ENCODE measurements around the gene PCDHB15. TPM values are rescaled to one million over a fixed set of nuclear protein-coding genes. Genes with fewer than 3 reads are reported as not detected.

The PCDHB15 gene
- polyA plus RNA-seq, 1 experiment = 0.93 TPM

DNA sequence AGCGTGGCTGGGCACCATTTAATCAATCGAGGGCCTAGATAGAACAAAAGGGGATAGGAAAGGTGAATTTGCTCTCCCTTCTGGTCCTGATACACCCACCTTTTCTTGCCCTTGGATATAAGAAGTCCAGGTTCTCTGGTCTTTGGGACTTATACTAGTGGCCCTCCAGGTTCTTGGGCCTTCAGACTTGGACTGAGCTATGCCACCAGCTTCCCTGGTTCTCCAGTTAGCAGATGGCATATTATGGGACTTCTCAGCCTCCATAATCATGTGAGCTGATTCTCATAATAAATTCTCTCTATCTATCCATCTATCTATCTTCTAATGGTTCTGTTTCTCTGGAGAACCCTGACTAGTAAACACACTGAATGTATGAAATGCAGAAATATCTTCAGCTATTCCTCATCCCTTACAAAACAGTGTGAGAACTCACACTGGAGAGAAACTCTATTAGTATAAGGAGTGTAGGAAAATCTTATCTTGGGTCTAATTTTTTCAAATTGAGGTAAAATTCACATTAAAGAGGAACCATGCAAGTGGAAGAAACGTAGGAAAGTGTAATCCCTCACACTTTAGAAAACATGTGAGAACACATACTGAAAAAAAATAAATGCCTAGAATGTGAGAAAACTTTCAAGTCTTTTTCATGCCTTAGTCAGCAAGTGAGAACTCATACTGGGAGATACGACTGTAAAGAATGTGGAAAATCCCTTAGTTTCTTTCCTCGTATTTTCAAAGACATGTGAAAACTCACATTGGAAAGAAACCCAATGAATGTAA, 15.5 kb downstream of the PCDHB15 start:
- POLR2A ChIA-PET = no interaction called here
- peaks cover 29% of the 10 kb centered on the region for H3K9me3 ChIP-seq (ENCODE audit: control insufficient read depth, insufficient read depth, low read length)

DNA sequence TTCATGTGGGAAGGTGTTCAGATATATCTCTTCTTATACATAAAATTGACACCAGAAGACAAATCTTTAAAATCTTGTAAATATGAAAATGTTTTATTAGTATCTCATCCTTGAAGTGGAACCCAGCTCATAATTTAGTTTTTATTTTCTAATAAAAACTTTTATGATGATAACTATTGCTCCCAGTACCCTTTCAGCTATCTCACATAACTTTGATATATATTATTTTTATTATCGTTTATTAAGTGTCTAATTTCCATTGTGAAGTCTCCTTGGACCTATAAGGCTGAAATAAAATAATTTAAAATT, 16.0 kb downstream of the PCDHB15 start:
- peaks cover 32% of the 10 kb centered on the region for H3K9me3 ChIP-seq (ENCODE audit: control insufficient read depth, insufficient read depth, low read length)
- ChIA-PET CTCF (no interaction called here), POLR2A (no interaction called here)
- H3K27ac ChIP-seq (ENCODE audit: low read depth, low read length) = no peak overlapping the region
- no peak overlapping the region for H3K4me3 ChIP-seq (ENCODE audit: low read depth, low read length)
- TF ChIP-seq CTCF (IDR thresholded peaks at IDR 0.05; ENCODE audit: low read depth, low read length) = no peak
- no peaks in the 10 kb centered on the region for H3K27me3 ChIP-seq (ENCODE audit: control insufficient read depth, insufficient read depth, low read length)
- DNase-seq (ENCODE audit: low read depth, low spot score) = no peak

More for the DNA sequence above, 15.5 kb downstream of the PCDHB15 start:
- TF ChIP-seq CTCF (IDR thresholded peaks at IDR 0.05; ENCODE audit: low read depth, low read length) = no peak
- CTCF ChIA-PET = no interaction called here
- DNase-seq (ENCODE audit: low read depth, low spot score) = no peak
- H3K27ac ChIP-seq (ENCODE audit: low read depth, low read length) = no peak overlapping the region
- H3K4me3 ChIP-seq (ENCODE audit: low read depth, low read length) = no peak overlapping the region
- no peaks in the 10 kb centered on the region for H3K27me3 ChIP-seq (ENCODE audit: control insufficient read depth, insufficient read depth, low read length)

GRCh38 chr5:141269195-141269594, 24.0 kb downstream of the PCDHB15 start:
- no peak for DNase-seq (ENCODE audit: low read depth, low spot score)
- Histone ChIP-seq H3K4me3 (ENCODE audit: low read depth, low read length) (no peak overlapping the region), H3K27me3 (ENCODE audit: control insufficient read depth, insufficient read depth, low read length) (no peaks in the 10 kb centered on the region), H3K9me3 (ENCODE audit: control insufficient read depth, insufficient read depth, low read length) (peaks cover 42% of the 10 kb centered on the region), H3K27ac (ENCODE audit: low read depth, low read length) (no peak overlapping the region)
- TF ChIP-seq CTCF (IDR thresholded peaks at IDR 0.05; ENCODE audit: low read depth, low read length) = no peak
- POLR2A ChIA-PET = no interaction called here
- CTCF ChIA-PET = no interaction called here

DNA sequence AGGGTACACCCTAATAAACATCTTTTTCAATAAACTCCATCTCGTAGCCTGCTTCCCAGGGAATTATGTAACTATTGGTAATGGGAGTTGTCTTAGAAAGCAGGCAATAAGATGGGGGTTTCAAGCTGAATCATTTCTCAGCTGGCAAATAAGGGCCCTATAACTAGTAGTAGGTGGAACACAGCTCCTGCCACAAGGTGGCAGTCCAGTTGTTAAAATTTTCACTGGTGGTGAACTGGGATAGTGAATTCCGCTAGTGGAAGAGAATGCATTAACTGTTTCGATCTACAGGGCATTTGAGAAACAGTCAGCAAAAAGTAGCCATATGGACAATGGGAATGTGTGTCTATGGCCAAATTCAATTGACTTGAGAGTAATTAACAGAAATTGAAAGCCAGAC, 27.7 kb downstream of the PCDHB15 start:
- H3K27me3 ChIP-seq (ENCODE audit: control insufficient read depth, insufficient read depth, low read length) = no peaks in the 10 kb centered on the region
- TF ChIP-seq CTCF (IDR thresholded peaks at IDR 0.05; ENCODE audit: low read depth, low read length) = no peak
- CTCF ChIA-PET = interaction anchor here (0.8 kb wide), 1 partner anchor 291 kb away, joined by 3 read pairs; no protein-coding TSS in a partner anchor
- H3K9me3 ChIP-seq (ENCODE audit: control insufficient read depth, insufficient read depth, low read length) = peaks cover 42% of the 10 kb centered on the region
- H3K4me3 ChIP-seq (ENCODE audit: low read depth, low read length) = no peak overlapping the region
- POLR2A ChIA-PET = no interaction called here
- DNase-seq (ENCODE audit: low read depth, low spot score) = no peak
- no peak overlapping the region for H3K27ac ChIP-seq (ENCODE audit: low read depth, low read length)

DNA sequence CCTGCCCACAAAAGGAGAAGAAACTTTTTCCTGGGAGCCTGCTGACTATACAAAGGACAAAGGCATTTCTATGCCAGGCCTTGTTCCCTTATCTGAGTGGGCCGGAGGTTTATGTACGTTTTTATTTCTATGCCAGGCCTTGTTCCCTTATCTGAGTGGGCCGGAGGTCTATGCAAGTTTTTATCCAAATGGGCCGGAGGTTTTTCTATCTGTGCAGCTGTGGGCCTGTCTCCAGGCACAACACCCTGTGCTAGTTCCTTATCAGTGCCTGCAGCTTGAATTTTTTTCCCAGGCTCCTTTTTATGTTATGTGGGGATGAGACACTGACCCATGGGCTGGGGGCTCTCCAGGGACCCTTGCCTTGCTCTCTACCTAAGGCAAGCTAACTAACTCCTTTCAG, 53.2 kb downstream of the PCDHB15 start:
- TF ChIP-seq CTCF (IDR thresholded peaks at IDR 0.05; ENCODE audit: low read depth, low read length) = no peak
- POLR2A ChIA-PET = no interaction called here
- DNase-seq (ENCODE audit: low read depth, low spot score) = no peak
- no peak overlapping the region for H3K27ac ChIP-seq (ENCODE audit: low read depth, low read length)
- no peak overlapping the region for H3K4me3 ChIP-seq (ENCODE audit: low read depth, low read length)
- CTCF ChIA-PET = no interaction called here
- peaks cover 39% of the 10 kb centered on the region for H3K9me3 ChIP-seq (ENCODE audit: control insufficient read depth, insufficient read depth, low read length)
- no peaks in the 10 kb centered on the region for H3K27me3 ChIP-seq (ENCODE audit: control insufficient read depth, insufficient read depth, low read length)

Other genes with a start within 250 kb of the PCDHB15 start
- not detected in 2 replicates for gene PCDHB1, start 194.0 kb upstream of the PCDHB15 start, polyA plus RNA-seq (2011; rRNA removed)
- gene PCDHB2, start 150.8 kb upstream of the PCDHB15 start, polyA plus RNA-seq (2011; rRNA removed) = 0.86 and 1.1 TPM in 2 replicates
- gene PCDHB3, start 144.9 kb upstream of the PCDHB15 start, polyA plus RNA-seq (2011; rRNA removed) = 0.12 and 0.15 TPM in 2 replicates
- 0.04 and 0.06 TPM in 2 replicates for gene PCDHB4, start 123.6 kb upstream of the PCDHB15 start, polyA plus RNA-seq (2011; rRNA removed)
- gene PCDHB5, start 110.2 kb upstream of the PCDHB15 start, polyA plus RNA-seq (2011; rRNA removed) = 0.68 and 0.72 TPM in 2 replicates
- 0.21 TPM in 2 replicates for gene PCDHB6, start 95.3 kb upstream of the PCDHB15 start, polyA plus RNA-seq (2011; rRNA removed)
- gene PCDHB7, start 72.8 kb upstream of the PCDHB15 start, polyA plus RNA-seq (2011; rRNA removed) = 0.61 and 0.62 TPM in 2 replicates
- gene PCDHB8, start 67.6 kb upstream of the PCDHB15 start, polyA plus RNA-seq (2011; rRNA removed) = 0.20 and 0.25 TPM in 2 replicates
- 0.45 and 0.66 TPM in 2 replicates for gene PCDHB16, start 63.0 kb upstream of the PCDHB15 start, polyA plus RNA-seq (2011; rRNA removed)
- gene PCDHB9, start 58.2 kb upstream of the PCDHB15 start, polyA plus RNA-seq (2011; rRNA removed) = 0.22 and 0.45 TPM in 2 replicates
- 0.45 and 0.74 TPM in 2 replicates for gene PCDHB10, start 53.0 kb upstream of the PCDHB15 start, polyA plus RNA-seq (2011; rRNA removed)
- gene PCDHB11, start 45.8 kb upstream of the PCDHB15 start, polyA plus RNA-seq (2011; rRNA removed) = 0.16 and 0.25 TPM in 2 replicates
- 0.32 and 0.40 TPM in 2 replicates for gene PCDHB12, start 36.7 kb upstream of the PCDHB15 start, polyA plus RNA-seq (2011; rRNA removed)
- gene PCDHB13, start 31.5 kb upstream of the PCDHB15 start, polyA plus RNA-seq (2011; rRNA removed) = 0.60 and 0.73 TPM in 2 replicates
- 0.98 and 1.1 TPM in 2 replicates for gene PCDHB14, start 22.1 kb upstream of the PCDHB15 start, polyA plus RNA-seq (2011; rRNA removed)
- not detected in 2 replicates for gene SLC25A2, start 58.7 kb downstream of the PCDHB15 start, polyA plus RNA-seq (2011; rRNA removed)
- 60.3 and 71.0 TPM in 2 replicates for gene TAF7, start 75.4 kb downstream of the PCDHB15 start, polyA plus RNA-seq (2011; rRNA removed)
- 1.9 and 2.2 TPM in 2 replicates for gene PCDHGA1, start 85.1 kb downstream of the PCDHB15 start, polyA plus RNA-seq (2011; rRNA removed)
- 6.1 and 6.3 TPM in 2 replicates for gene PCDHGA2, start 93.4 kb downstream of the PCDHB15 start, polyA plus RNA-seq (2011; rRNA removed)
- gene PCDHGA3, start 98.4 kb downstream of the PCDHB15 start, polyA plus RNA-seq (2011; rRNA removed) = 0.92 and 1.2 TPM in 2 replicates
- 3.2 TPM in 2 replicates for gene PCDHGB1, start 104.7 kb downstream of the PCDHB15 start, polyA plus RNA-seq (2011; rRNA removed)
- gene PCDHGA4, start 109.6 kb downstream of the PCDHB15 start, polyA plus RNA-seq (2011; rRNA removed) = 6.3 and 7.6 TPM in 2 replicates
- gene PCDHGB2, start 114.6 kb downstream of the PCDHB15 start, polyA plus RNA-seq (2011; rRNA removed) = 4.6 and 4.8 TPM in 2 replicates
- gene PCDHGA5, start 118.8 kb downstream of the PCDHB15 start, polyA plus RNA-seq (2011; rRNA removed) = 1.4 and 1.8 TPM in 2 replicates
- 3.6 and 4.3 TPM in 2 replicates for gene PCDHGB3, start 124.8 kb downstream of the PCDHB15 start, polyA plus RNA-seq (2011; rRNA removed)
- 4.7 and 4.8 TPM in 2 replicates for gene PCDHGA6, start 128.5 kb downstream of the PCDHB15 start, polyA plus RNA-seq (2011; rRNA removed)
- 2.7 TPM in 2 replicates for gene PCDHGA7, start 137.3 kb downstream of the PCDHB15 start, polyA plus RNA-seq (2011; rRNA removed)
- 10.3 and 10.9 TPM in 2 replicates for gene PCDHGB4, start 142.3 kb downstream of the PCDHB15 start, polyA plus RNA-seq (2011; rRNA removed)
- 0.93 and 1.1 TPM in 2 replicates for gene PCDHGA8, start 147.2 kb downstream of the PCDHB15 start, polyA plus RNA-seq (2011; rRNA removed)
- gene PCDHGB5, start 152.6 kb downstream of the PCDHB15 start, polyA plus RNA-seq (2011; rRNA removed) = 12.5 TPM in 2 replicates
- 6.4 and 8.0 TPM in 2 replicates for gene PCDHGA9, start 157.4 kb downstream of the PCDHB15 start, polyA plus RNA-seq (2011; rRNA removed)
- 3.3 and 3.8 TPM in 2 replicates for gene PCDHGB6, start 162.6 kb downstream of the PCDHB15 start, polyA plus RNA-seq (2011; rRNA removed)
- gene PCDHGA10, start 167.6 kb downstream of the PCDHB15 start, polyA plus RNA-seq (2011; rRNA removed) = 9.2 and 11.7 TPM in 2 replicates
- gene PCDHGB7, start 172.3 kb downstream of the PCDHB15 start, polyA plus RNA-seq (2011; rRNA removed) = 16.2 and 17.0 TPM in 2 replicates
- 7.5 and 7.7 TPM in 2 replicates for gene PCDHGA11, start 175.7 kb downstream of the PCDHB15 start, polyA plus RNA-seq (2011; rRNA removed)
- 3.4 and 4.3 TPM in 2 replicates for gene PCDHGA12, start 185.1 kb downstream of the PCDHB15 start, polyA plus RNA-seq (2011; rRNA removed)
- 47.4 and 61.1 TPM in 2 replicates for gene PCDHGC3, start 230.6 kb downstream of the PCDHB15 start, polyA plus RNA-seq (2011; rRNA removed)
- 0.46 and 0.83 TPM in 2 replicates for gene PCDHGC4, start 239.6 kb downstream of the PCDHB15 start, polyA plus RNA-seq (2011; rRNA removed)
- gene PCDHGC5, start 243.7 kb downstream of the PCDHB15 start, polyA plus RNA-seq (2011; rRNA removed) = 2.4 and 2.5 TPM in 2 replicates